OCI-LY7 (cell line): ENCODE measurements around the gene MAP2K5.

Experiments
- EZH2phosphoT487 ChIP-seq: fragments of 200-600 bp; sonication (generic); IDR thresholded peaks from 2 replicates; pipeline ENCODE4 v1.6.1; 2018; ENCODE audit warnings: low read depth, borderline replicate concordance, mild to moderate bottlenecking, mixed run types, antibody characterized with exemption, low read length, moderate library complexity, mixed read lengths
- TF ChIP-seq, protein P1 (sequence below): fragments of 200-600 bp; sonication (generic); conservative IDR thresholded peaks from 2 replicates; pipeline ENCODE4 v1.5.1; 2014; ENCODE audit warnings: mild to moderate bottlenecking, antibody characterized with exemption, low read length, moderate library complexity, mixed read lengths

DNA sequence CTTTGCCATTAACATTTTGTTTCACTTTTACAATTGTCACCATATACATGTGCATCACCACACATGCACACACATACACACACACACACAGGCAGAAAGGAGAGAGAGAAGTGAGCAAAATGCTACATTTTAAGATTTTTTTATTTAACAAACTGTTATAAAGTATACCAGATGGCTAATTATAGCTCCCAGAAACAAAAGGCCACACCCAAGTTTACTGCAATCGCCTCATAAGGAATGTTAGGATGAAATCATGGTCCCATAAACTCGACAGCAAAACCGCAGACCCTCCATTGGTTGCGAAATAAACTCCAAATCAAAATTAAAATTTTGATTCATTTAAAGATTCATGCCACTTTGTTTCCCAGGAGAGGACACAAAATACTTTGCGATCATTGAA is 37.7 kb upstream of the MAP2K5 start:
- TF ChIP-seq, protein P1, sequence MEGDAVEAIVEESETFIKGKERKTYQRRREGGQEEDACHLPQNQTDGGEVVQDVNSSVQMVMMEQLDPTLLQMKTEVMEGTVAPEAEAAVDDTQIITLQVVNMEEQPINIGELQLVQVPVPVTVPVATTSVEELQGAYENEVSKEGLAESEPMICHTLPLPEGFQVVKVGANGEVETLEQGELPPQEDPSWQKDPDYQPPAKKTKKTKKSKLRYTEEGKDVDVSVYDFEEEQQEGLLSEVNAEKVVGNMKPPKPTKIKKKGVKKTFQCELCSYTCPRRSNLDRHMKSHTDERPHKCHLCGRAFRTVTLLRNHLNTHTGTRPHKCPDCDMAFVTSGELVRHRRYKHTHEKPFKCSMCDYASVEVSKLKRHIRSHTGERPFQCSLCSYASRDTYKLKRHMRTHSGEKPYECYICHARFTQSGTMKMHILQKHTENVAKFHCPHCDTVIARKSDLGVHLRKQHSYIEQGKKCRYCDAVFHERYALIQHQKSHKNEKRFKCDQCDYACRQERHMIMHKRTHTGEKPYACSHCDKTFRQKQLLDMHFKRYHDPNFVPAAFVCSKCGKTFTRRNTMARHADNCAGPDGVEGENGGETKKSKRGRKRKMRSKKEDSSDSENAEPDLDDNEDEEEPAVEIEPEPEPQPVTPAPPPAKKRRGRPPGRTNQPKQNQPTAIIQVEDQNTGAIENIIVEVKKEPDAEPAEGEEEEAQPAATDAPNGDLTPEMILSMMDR: no peak
- TF ChIP-seq EZH2phosphoT487: no peak
